HG03460 (cell line): ENCODE data around the gene NLK.
"Not testable (repeated sequence)": the region's sequence is repeated elsewhere in the genome, so short reads cannot be mapped to it uniquely, and the experiment has no call there.

Experiments
- ATAC-seq: cut with Tn5 transposase; IDR thresholded peaks from one replicate; pipeline ENCODE4 v1.9.1; 2021; ENCODE audit not compliant: unreplicated experiment

The NLK gene

GRCh38 chr17:28187931-28188330, 145.5 kb downstream of the NLK start:
- no peak for ATAC-seq

GRCh38 chr17:28188841-28189263, 146.4 kb downstream of the NLK start:
- ATAC-seq = no peak

- ATAC-seq = no peak
These were observed 147.2 kb downstream of the NLK start for GRCh38 chr17:28189667-28190066.

- no peak for ATAC-seq
These were observed 148.5 kb downstream of the NLK start for GRCh38 chr17:28191018-28191417.

- ATAC-seq = no peak
These were observed 150.8 kb downstream of the NLK start for GRCh38 chr17:28193241-28193640.

- ATAC-seq = no peak
These were observed 151.9 kb downstream of the NLK start for GRCh38 chr17:28194382-28194781.

- no peak for ATAC-seq
These were observed 154.2 kb downstream of the NLK start for GRCh38 chr17:28196636-28197035.

- ATAC-seq = no peak
These were observed 156.6 kb downstream of the NLK start for GRCh38 chr17:28199115-28199514.

- ATAC-seq = no peak
These were observed 157.3 kb downstream of the NLK start for GRCh38 chr17:28199728-28200127.

GRCh38 chr17:28201315-28201714, 158.8 kb downstream of the NLK start:
- ATAC-seq = no peak

- ATAC-seq = no peak
These were observed 161.8 kb downstream of the NLK start for GRCh38 chr17:28204244-28204643.

GRCh38 chr17:28204751-28205150, 162.3 kb downstream of the NLK start:
- ATAC-seq = no peak

- no peak for ATAC-seq
These were observed 163.8 kb downstream of the NLK start for GRCh38 chr17:28206292-28206691.

GRCh38 chr17:28211811-28212210, 169.3 kb downstream of the NLK start:
- ATAC-seq = no peak

- ATAC-seq = not testable (repeated sequence)
These were observed 171.1 kb downstream of the NLK start for GRCh38 chr17:28213578-28213977.

GRCh38 chr17:28216052-28216451, 173.6 kb downstream of the NLK start:
- ATAC-seq = no peak

GRCh38 chr17:28216528-28216927, 174.1 kb downstream of the NLK start:
- no peak for ATAC-seq

- ATAC-seq = no peak
These were observed 177.3 kb downstream of the NLK start for GRCh38 chr17:28219771-28220170.

- ATAC-seq = no peak
These were observed 179.4 kb downstream of the NLK start for GRCh38 chr17:28221751-28222414.

- no peak for ATAC-seq
These were observed 182.8 kb downstream of the NLK start for GRCh38 chr17:28225271-28225670.

- no peak for ATAC-seq
These were observed 183.4 kb downstream of the NLK start for GRCh38 chr17:28225867-28226266.

- no peak for ATAC-seq
These were observed 184.3 kb downstream of the NLK start for GRCh38 chr17:28226563-28227315.
